ENCODE results near the gene SIL1.

SIL1 gene

GRCh38 chr5:138920181-138920580, 278.0 kb downstream of the SIL1 start:
- DNase-seq (ENCODE audit: low read depth in 2 of 2) = no peak
- TF ChIP-seq, protein P1, sequence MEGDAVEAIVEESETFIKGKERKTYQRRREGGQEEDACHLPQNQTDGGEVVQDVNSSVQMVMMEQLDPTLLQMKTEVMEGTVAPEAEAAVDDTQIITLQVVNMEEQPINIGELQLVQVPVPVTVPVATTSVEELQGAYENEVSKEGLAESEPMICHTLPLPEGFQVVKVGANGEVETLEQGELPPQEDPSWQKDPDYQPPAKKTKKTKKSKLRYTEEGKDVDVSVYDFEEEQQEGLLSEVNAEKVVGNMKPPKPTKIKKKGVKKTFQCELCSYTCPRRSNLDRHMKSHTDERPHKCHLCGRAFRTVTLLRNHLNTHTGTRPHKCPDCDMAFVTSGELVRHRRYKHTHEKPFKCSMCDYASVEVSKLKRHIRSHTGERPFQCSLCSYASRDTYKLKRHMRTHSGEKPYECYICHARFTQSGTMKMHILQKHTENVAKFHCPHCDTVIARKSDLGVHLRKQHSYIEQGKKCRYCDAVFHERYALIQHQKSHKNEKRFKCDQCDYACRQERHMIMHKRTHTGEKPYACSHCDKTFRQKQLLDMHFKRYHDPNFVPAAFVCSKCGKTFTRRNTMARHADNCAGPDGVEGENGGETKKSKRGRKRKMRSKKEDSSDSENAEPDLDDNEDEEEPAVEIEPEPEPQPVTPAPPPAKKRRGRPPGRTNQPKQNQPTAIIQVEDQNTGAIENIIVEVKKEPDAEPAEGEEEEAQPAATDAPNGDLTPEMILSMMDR (IDR thresholded peaks at IDR 0.05; ENCODE audit: low read depth, low read length) = no peak
- no peak overlapping the region for H3K4me3 ChIP-seq (replicated peaks in 1 of 2; ENCODE audit: low read depth in 2 of 2, low read length in 2 of 2)

DNA sequence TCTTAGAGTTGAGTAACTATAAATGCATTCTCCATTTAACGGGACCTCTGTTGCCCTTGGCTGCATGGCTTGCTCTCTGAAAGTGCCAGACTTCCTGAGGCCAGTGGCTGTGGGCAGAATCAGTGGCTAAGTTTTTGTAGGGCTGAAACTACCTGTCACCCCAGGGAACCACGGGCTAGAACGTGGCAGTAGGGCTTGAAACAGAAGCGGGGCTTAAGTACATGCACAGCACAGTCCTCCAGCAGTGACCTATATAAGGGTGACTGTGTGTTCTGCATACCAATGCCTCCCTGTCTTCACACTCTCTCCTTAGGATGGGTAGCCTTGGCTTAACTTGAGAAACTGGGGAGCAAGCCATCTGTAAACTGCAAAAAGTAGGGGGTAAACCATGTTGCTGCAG, 279.5 kb downstream of the SIL1 start:
- no peak for DNase-seq (ENCODE audit: low read depth in 2 of 2)

GRCh38 chr5:138914338-138914737, 283.8 kb downstream of the SIL1 start:
- H3K4me3 ChIP-seq (replicated peaks in 1 of 2; ENCODE audit: low read depth in 2 of 2, low read length in 2 of 2) = no peak overlapping the region
- TF ChIP-seq, protein P1 (IDR thresholded peaks at IDR 0.05; ENCODE audit: low read depth, low read length) = no peak
- DNase-seq (ENCODE audit: low read depth in 2 of 2) = no peak

More for the DNA sequence above, 279.5 kb downstream of the SIL1 start:
- no peak overlapping the region for H3K4me3 ChIP-seq (replicated peaks in 1 of 2; ENCODE audit: low read depth in 2 of 2, low read length in 2 of 2)
- TF ChIP-seq, protein P1 (IDR thresholded peaks at IDR 0.05; ENCODE audit: low read depth, low read length) = no peak

GRCh38 chr5:138913773-138914172, 284.4 kb downstream of the SIL1 start:
- TF ChIP-seq, protein P1 (IDR thresholded peaks at IDR 0.05; ENCODE audit: low read depth, low read length) = no peak
- no peak overlapping the region for H3K4me3 ChIP-seq (replicated peaks in 1 of 2; ENCODE audit: low read depth in 2 of 2, low read length in 2 of 2)
- no peak for DNase-seq (ENCODE audit: low read depth in 2 of 2)

DNA sequence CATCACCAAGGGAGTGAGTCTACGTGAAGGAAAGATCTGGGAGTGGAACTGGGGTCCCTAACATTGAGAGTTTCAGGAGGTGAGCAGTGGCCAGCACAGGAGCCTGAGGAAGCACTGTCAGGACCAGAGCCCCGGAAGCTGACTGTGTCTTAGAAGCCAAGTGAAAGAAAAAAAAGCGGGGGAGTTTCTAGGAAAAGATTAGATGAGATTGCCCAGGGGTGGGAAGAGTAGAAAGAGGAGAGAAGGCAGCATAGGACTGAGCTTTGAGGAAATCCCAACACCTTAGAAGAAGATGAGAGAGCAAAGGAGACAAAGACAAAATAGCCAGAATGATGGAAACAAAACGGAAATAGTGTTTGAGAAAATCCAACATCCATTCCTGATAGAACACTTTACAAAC, 286.1 kb downstream of the SIL1 start:
- no peak overlapping the region for H3K4me3 ChIP-seq (replicated peaks in 1 of 2; ENCODE audit: low read depth in 2 of 2, low read length in 2 of 2)
- TF ChIP-seq, protein P1 (IDR thresholded peaks at IDR 0.05; ENCODE audit: low read depth, low read length) = no peak
- no peak for DNase-seq (ENCODE audit: low read depth in 2 of 2)

GRCh38 chr5:138911441-138911840, 286.7 kb downstream of the SIL1 start:
- peak; percentile 24 to 47 for DNase-seq (ENCODE audit: low read depth in 2 of 2)
- TF ChIP-seq, protein P1 (IDR thresholded peaks at IDR 0.05; ENCODE audit: low read depth, low read length) = no peak
- H3K4me3 ChIP-seq (replicated peaks in 1 of 2; ENCODE audit: low read depth in 2 of 2, low read length in 2 of 2) = no peak overlapping the region

GRCh38 chr5:138910546-138911185, 287.5 kb downstream of the SIL1 start:
- TF ChIP-seq, protein P1 (IDR thresholded peaks at IDR 0.05; ENCODE audit: low read depth, low read length) = no peak
- H3K4me3 ChIP-seq (replicated peaks in 1 of 2; ENCODE audit: low read depth in 2 of 2, low read length in 2 of 2) = no peak overlapping the region
- DNase-seq (ENCODE audit: low read depth in 2 of 2) = peak in 1 of 2 donors; percentile 61
